Hepatocyte (in vitro differentiated cells): ENCODE measurements around the gene SMAD7. TPM values are rescaled to one million over a fixed set of nuclear protein-coding genes. Genes with fewer than 3 reads are reported as not detected.

Experiments
- DNase-seq: peaks from one replicate; pipeline ENCODE4 v3.0.0-alpha.2; 2016; ENCODE audit warnings: low spot score
- H2AFZ ChIP-seq: fragments of 200-600 bp; sonication (generic); 2 replicates; pipeline ENCODE4 v1.6.0; 2016; ENCODE audit warnings: antibody characterized with exemption, mild to moderate bottlenecking
- H3K27ac ChIP-seq: fragments of 200-600 bp; sonication (generic); 2 replicates; pipeline ENCODE4 v1.5.1; 2016; ENCODE audit warnings: mild to moderate bottlenecking
- H3K27me3 ChIP-seq: fragments of 200-600 bp; sonication (generic); 2 replicates; pipeline ENCODE4 v1.6.1; 2016
- H3K36me3 ChIP-seq: fragments of 200-600 bp; sonication (generic); replicated peaks from 2 replicates; pipeline ENCODE4 v1.5.1; 2016; ENCODE audit warnings: low read depth; ENCODE audit not compliant: insufficient read depth
- H3K4me1 ChIP-seq: fragments of 200-600 bp; sonication (generic); 2 replicates; pipeline ENCODE4 v1.5.1; 2016; ENCODE audit warnings: mild to moderate bottlenecking, moderate library complexity; ENCODE audit not compliant: insufficient read depth
- H3K4me2 ChIP-seq: fragments of 200-600 bp; sonication (generic); 2 replicates; pipeline ENCODE4 v1.6.0; 2016
- H3K4me3 ChIP-seq: fragments of 200-600 bp; sonication (generic); 2 replicates; pipeline ENCODE4 v1.5.1; 2016; ENCODE audit warnings: mild to moderate bottlenecking
- H3K79me2 ChIP-seq: fragments of 200-600 bp; sonication (generic); 2 replicates; pipeline ENCODE4 v1.6.0; 2017; ENCODE audit warnings: mild to moderate bottlenecking
- H3K9me2 ChIP-seq: fragments of 200-600 bp; sonication (generic); replicated peaks from 2 replicates; pipeline ENCODE4 v1.6.0; 2017; ENCODE audit warnings: mild to moderate bottlenecking; ENCODE audit not compliant: insufficient read depth
- H3K9me3 ChIP-seq: fragments of 200-600 bp; sonication (generic); 2 replicates; pipeline ENCODE4 v1.5.1; 2016; ENCODE audit warnings: low read depth, mild to moderate bottlenecking
- H4K20me1 ChIP-seq: fragments of 200-600 bp; sonication (generic); 2 replicates; pipeline ENCODE4 v1.6.0; 2016; ENCODE audit warnings: mild to moderate bottlenecking; ENCODE audit not compliant: insufficient read depth, poor library complexity, severe bottlenecking
- CTCF ChIP-seq: fragments of 200-600 bp; sonication (generic); IDR thresholded peaks from 2 replicates; pipeline ENCODE4 v1.5.1; 2016; ENCODE audit warnings: antibody characterized with exemption, mild to moderate bottlenecking; ENCODE audit not compliant: poor library complexity
- EZH2 ChIP-seq: fragments of 200-600 bp; sonication (generic); IDR thresholded peaks from 2 replicates; pipeline ENCODE4 v1.6.1; 2016; ENCODE audit warnings: antibody characterized with exemption, mild to moderate bottlenecking, borderline replicate concordance
- EZH2phosphoT487 ChIP-seq: fragments of 200-600 bp; sonication (generic); IDR thresholded peaks from one replicate; pipeline ENCODE4 v1.6.1; 2018; ENCODE audit warnings: antibody characterized with exemption, mild to moderate bottlenecking, low read depth, moderate library complexity; ENCODE audit not compliant: unreplicated experiment, severe bottlenecking
- WGBS: methylation state at CpG from one replicate; pipeline ENCODE4 v1.1.6; 2016; ENCODE audit warnings: low lambda C conversion rate; ENCODE audit errors: missing lambda C conversion rate; 5-methylcytosine and 5-hydroxymethylcytosine counted together
- polyA plus RNA-seq: library from polyadenylated mRNA; unstranded; fragments of >200 nt; fragmentation: Nextera tagmentation; extraction: Ambion mirVana; gene quantifications from 2 replicates; pipeline ENCODE4 v1.2.1, GENCODE V29; 2016
- total RNA-seq: library from RNA; depleted of rRNA; stranded (reverse); fragments of >200 nt; gene quantifications from 2 replicates; pipeline ENCODE4 v1.2.3, GENCODE V29; 2014

Gene SMAD7
- total RNA-seq (66.2 and 71.1 TPM in 2 replicates), polyA plus RNA-seq (61.5 and 65.4 TPM in 2 replicates)

GRCh38 chr18:48950536-48951447 lies at the start of gene SMAD7:
Gene SMAD7, minus strand, starts transcription at chr18:48950965. Its CDS starts 541 bp downstream, at chr18:48950424.
- Histone ChIP-seq H3K4me2 (peak within 1 kb of the TSS; percentile 97), H4K20me1 (peaks cover 55% of the 10 kb centered on the region), H3K9me2 (no peaks in the 10 kb centered on the region), H2AFZ (no peak within 1 kb of the TSS), H3K4me3 (peak within 1 kb of the TSS; percentile 92), H3K36me3 (no peaks in the 10 kb centered on the region), H3K27ac (peak within 1 kb of the TSS; percentile 100), H3K4me1 (peaks cover 19% of the 10 kb centered on the region), H3K79me2 (peaks cover 68% of the 10 kb centered on the region), H3K9me3 (no peaks in the 10 kb centered on the region), H3K27me3 (no peaks in the 10 kb centered on the region)
- DNase-seq = peak; percentile 41
- 3% methylated on average over 39 of the region's 71 CpGs for WGBS
- no peak for TF ChIP-seq CTCF
- TF ChIP-seq EZH2 = no peak

- 89% methylated on average over 11 of the region's 11 CpGs for WGBS
- Histone ChIP-seq H3K9me2 (no peaks in the 10 kb centered on the region), H3K27me3 (no peaks in the 10 kb centered on the region), H3K36me3 (no peaks in the 10 kb centered on the region), H3K79me2 (no peaks in the 10 kb centered on the region), H3K4me2 (no peak overlapping the region), H3K27ac (no peak overlapping the region), H4K20me1 (no peaks in the 10 kb centered on the region), H2AFZ (no peak overlapping the region), H3K4me1 (peaks cover 25% of the 10 kb centered on the region), H3K9me3 (no peaks in the 10 kb centered on the region), H3K4me3 (no peak overlapping the region)
- DNase-seq = no peak
- TF ChIP-seq EZH2 = no peak
- TF ChIP-seq EZH2phosphoT487 = no peak
- no peak for TF ChIP-seq CTCF
These were observed 48.8 kb upstream of the SMAD7 start for GRCh38 chr18:48999569-48999968.

- no peaks in the 10 kb centered on the region for H3K27me3 ChIP-seq
- 52% methylated on average over 17 of the region's 17 CpGs for WGBS
- peak; percentile 88 for DNase-seq
- H3K4me2 ChIP-seq = peak overlapping the region; percentile 6
- TF ChIP-seq EZH2phosphoT487 (no peak), CTCF (no peak), EZH2 (no peak)
- no peaks in the 10 kb centered on the region for H3K9me3 ChIP-seq
- H4K20me1 ChIP-seq = no peaks in the 10 kb centered on the region
- H2AFZ ChIP-seq = no peak overlapping the region
- H3K9me2 ChIP-seq = no peaks in the 10 kb centered on the region
- H3K79me2 ChIP-seq = no peaks in the 10 kb centered on the region
- H3K36me3 ChIP-seq = no peaks in the 10 kb centered on the region
- peak overlapping the region; percentile 80 for H3K27ac ChIP-seq
- H3K4me3 ChIP-seq = no peak overlapping the region
- peaks cover 37% of the 10 kb centered on the region for H3K4me1 ChIP-seq
These were observed 47.4 kb upstream of the SMAD7 start for GRCh38 chr18:48997985-48998831.
